ENCODE results near the gene SLC46A2. TPM values are rescaled to one million over a fixed set of nuclear protein-coding genes. Genes with fewer than 3 reads are reported as not detected.

The SLC46A2 gene
- total RNA-seq, 1 experiment from 2014 or later = not detected

DNA sequence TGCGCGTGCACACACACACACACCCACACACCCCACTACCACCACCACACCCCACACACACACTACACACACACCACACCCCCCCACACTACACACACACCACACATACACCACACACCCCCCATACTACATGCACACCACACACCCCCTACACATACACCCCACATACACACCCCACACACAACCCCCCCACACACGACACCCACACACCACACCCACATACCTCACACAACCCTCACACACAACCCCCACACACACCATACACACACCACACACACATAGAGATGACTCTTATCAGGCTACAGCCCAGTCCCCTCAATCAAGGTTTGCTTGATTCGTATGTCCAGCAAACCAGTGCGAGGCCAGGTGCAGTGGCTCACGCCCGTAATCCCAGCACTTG is 25.7 kb downstream of the SLC46A2 start:
- no peak for TF ChIP-seq REST (IDR thresholded peaks at IDR 0.05; ENCODE audit: low read depth)
- TF ChIP-seq CBX3 (IDR thresholded peaks at IDR 0.05; ENCODE audit: low read depth) = no peak
- no peak for TF ChIP-seq EGR1 (IDR thresholded peaks at IDR 0.05; ENCODE audit: low read depth)
- no peak for TF ChIP-seq EZH2 (IDR thresholded peaks at IDR 0.05)
- TF ChIP-seq SP1 (IDR thresholded peaks at IDR 0.05; ENCODE audit: low read depth) = no peak
- no peak for TF ChIP-seq RAD21 (IDR thresholded peaks at IDR 0.05; ENCODE audit: low read depth)

DNA sequence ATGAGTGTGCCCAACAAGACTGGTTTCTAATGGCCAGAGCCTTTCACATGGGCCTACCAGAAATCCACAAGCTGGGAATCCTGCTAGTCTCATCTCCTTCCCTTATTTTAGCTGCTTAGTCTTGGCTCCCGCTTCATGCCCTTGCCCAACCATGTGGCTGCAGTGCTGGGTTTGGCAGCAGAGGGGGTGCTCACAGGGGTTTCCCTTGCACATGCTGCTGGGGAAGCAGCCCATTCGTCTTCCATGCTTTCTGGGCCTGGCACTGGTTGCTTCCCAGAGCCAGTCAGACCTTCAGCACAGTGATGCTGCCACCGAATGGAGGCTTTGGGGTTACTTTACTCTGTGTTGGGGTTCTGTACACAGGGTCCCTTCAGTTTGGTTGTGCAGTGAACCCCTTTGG is 26.3 kb downstream of the SLC46A2 start:
- H3K4me2 ChIP-seq (ENCODE audit: low read length) = no peak overlapping the region
- no peak overlapping the region for H3K27ac ChIP-seq (ENCODE audit: low read depth, low read length)
- H3K36me3 ChIP-seq (ENCODE audit: control insufficient read depth in 1 of 2, insufficient read depth in 2 of 2, low read length in 2 of 2) = no peaks in the 10 kb centered on the region
- H3K79me2 ChIP-seq (ENCODE audit: insufficient read depth, low read length) = no peaks in the 10 kb centered on the region
- ATAC-seq = no peak
- H3K9ac ChIP-seq (ENCODE audit: low read length) = no peak overlapping the region
- ChIA-PET RAD21 (ENCODE audit: low non-redundant PET in 1 of 2, low total read pairs in 2 of 2, uncharacterized antibody in 2 of 2, unreplicated experiment in 2 of 2) (no interaction called here), POLR2A (interaction anchor here (0.6 kb wide), 1 partner anchor 182 kb away, joined by 6 read pairs; no protein-coding TSS in a partner anchor), CTCF (no interaction called here)
- no peak overlapping the region for H2AFZ ChIP-seq (ENCODE audit: low read depth, low read length, poor library complexity, severe bottlenecking)
- no peak overlapping the region for H3K4me3 ChIP-seq (replicated peaks in 1 of 2; ENCODE audit: low read depth in 1 of 2, low read length in 2 of 2)
- H3K4me1 ChIP-seq (ENCODE audit: control insufficient read depth in 1 of 2, insufficient read depth in 2 of 2, low read length in 2 of 2) = peaks cover 8 to 26% of the 10 kb centered on the region in 2 experiments
- DNase-seq (ENCODE audit: low read depth, low spot score) = no peak
- TF ChIP-seq, protein P1, sequence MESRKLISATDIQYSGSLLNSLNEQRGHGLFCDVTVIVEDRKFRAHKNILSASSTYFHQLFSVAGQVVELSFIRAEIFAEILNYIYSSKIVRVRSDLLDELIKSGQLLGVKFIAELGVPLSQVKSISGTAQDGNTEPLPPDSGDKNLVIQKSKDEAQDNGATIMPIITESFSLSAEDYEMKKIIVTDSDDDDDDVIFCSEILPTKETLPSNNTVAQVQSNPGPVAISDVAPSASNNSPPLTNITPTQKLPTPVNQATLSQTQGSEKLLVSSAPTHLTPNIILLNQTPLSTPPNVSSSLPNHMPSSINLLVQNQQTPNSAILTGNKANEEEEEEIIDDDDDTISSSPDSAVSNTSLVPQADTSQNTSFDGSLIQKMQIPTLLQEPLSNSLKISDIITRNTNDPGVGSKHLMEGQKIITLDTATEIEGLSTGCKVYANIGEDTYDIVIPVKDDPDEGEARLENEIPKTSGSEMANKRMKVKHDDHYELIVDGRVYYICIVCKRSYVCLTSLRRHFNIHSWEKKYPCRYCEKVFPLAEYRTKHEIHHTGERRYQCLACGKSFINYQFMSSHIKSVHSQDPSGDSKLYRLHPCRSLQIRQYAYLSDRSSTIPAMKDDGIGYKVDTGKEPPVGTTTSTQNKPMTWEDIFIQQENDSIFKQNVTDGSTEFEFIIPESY (IDR thresholded peaks at IDR 0.05; ENCODE audit: extremely low read depth, insufficient replicate concordance, low read length) = no peak
- TF ChIP-seq SP1 (IDR thresholded peaks at IDR 0.05; ENCODE audit: low read depth) (no peak), CBX3 (IDR thresholded peaks at IDR 0.05; ENCODE audit: low read depth) (no peak), POLR2A (IDR thresholded peaks at IDR 0.05; ENCODE audit: borderline replicate concordance, extremely low read depth, insufficient read depth, insufficient read length) (no peak), ATF3 (IDR thresholded peaks at IDR 0.05) (no peak)
- no peaks in the 10 kb centered on the region for H3K9me3 ChIP-seq (ENCODE audit: control insufficient read depth in 1 of 2, insufficient read depth in 1 of 2, low read depth in 1 of 2, low read length in 2 of 2)
- BruUV-seq (replicated peaks) = no TSS peak
- H3K27me3 ChIP-seq (ENCODE audit: insufficient read depth, low read length) = no peaks in the 10 kb centered on the region
- no peaks in the 10 kb centered on the region for H3K9me2 ChIP-seq (ENCODE audit: insufficient read depth)
- no peaks in the 10 kb centered on the region for H4K20me1 ChIP-seq (ENCODE audit: insufficient read depth)
- intact Hi-C loops (cut with micrococcal nuclease) = no loop called here

More for the DNA sequence above, 25.7 kb downstream of the SLC46A2 start:
- no peaks in the 10 kb centered on the region for H3K79me2 ChIP-seq (ENCODE audit: insufficient read depth, low read length)
- no peak overlapping the region for H3K27ac ChIP-seq (ENCODE audit: low read depth, low read length)
- intact Hi-C loops (cut with micrococcal nuclease) = no loop called here
- H3K9ac ChIP-seq (ENCODE audit: low read length) = no peak overlapping the region
- ATAC-seq = no peak
- H3K9me2 ChIP-seq (ENCODE audit: insufficient read depth) = no peaks in the 10 kb centered on the region
- H2AFZ ChIP-seq (ENCODE audit: low read depth, low read length, poor library complexity, severe bottlenecking) = no peak overlapping the region
- RAD21 ChIA-PET (ENCODE audit: low non-redundant PET in 1 of 2, low total read pairs in 2 of 2, uncharacterized antibody in 2 of 2, unreplicated experiment in 2 of 2) = no interaction called here
- no peak overlapping the region for H3K4me3 ChIP-seq (replicated peaks in 1 of 2; ENCODE audit: low read depth in 1 of 2, low read length in 2 of 2)
- H4K20me1 ChIP-seq (ENCODE audit: insufficient read depth) = no peaks in the 10 kb centered on the region
- peaks cover 8 to 26% of the 10 kb centered on the region in 2 experiments for H3K4me1 ChIP-seq (ENCODE audit: control insufficient read depth in 1 of 2, insufficient read depth in 2 of 2, low read length in 2 of 2)
- H3K27me3 ChIP-seq (ENCODE audit: insufficient read depth, low read length) = no peaks in the 10 kb centered on the region
- CTCF ChIA-PET = no interaction called here
- H3K4me2 ChIP-seq (ENCODE audit: low read length) = no peak overlapping the region
- no peaks in the 10 kb centered on the region for H3K9me3 ChIP-seq (ENCODE audit: control insufficient read depth in 1 of 2, insufficient read depth in 1 of 2, low read depth in 1 of 2, low read length in 2 of 2)
- BruUV-seq (replicated peaks) = no TSS peak
- POLR2A ChIA-PET = no interaction called here
- DNase-seq (ENCODE audit: low read depth, low spot score) = no peak
- no peaks in the 10 kb centered on the region for H3K36me3 ChIP-seq (ENCODE audit: control insufficient read depth in 1 of 2, insufficient read depth in 2 of 2, low read length in 2 of 2)

Measured in HCT116 (cell line).